Measurements from ENCODE around the gene TPSD1. TPM values are rescaled to one million over a fixed set of nuclear protein-coding genes. Genes with fewer than 3 reads are reported as not detected.

Gene TPSD1
- polyA plus RNA-seq, 1 of the 3 experiments (the other 2 are of a cell fraction), result not detected

DNA sequence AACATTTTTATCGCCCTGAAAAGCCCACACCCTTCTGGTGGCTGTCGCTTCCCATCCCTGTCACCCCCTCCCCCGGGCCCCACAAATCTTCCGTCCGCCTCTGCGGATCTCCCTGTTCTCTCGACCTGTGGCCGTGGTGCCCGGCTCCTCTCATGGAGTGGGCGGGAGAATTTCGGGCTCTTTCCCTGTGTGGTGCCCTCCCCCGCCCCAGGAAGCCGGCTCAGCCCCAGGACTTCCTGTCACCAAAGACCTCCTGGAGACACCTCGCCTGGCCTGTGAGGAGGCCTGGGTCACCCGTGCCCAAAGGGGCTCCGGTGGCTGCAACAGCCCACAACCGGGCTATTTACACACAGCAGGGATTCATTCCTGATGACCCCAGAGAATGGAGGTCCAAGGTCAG lies 27.4 kb downstream of the TPSD1 start:
- H3K9me3 ChIP-seq, result no peaks in the 10 kb centered on the region
- ChIA-PET POLR2A (no interaction called here), CTCF (interaction anchor here (1.4 kb wide), 1 partner anchor 52 kb away, joined by 3 read pairs; no protein-coding TSS in a partner anchor)
- no peak for TF ChIP-seq POLR2AphosphoS5 (IDR thresholded peaks at IDR 0.05; ENCODE audit: low read depth, low read length)
- no peak overlapping the region for H2AFZ ChIP-seq (ENCODE audit: low read depth)
- no peaks in the 10 kb centered on the region for H3F3A ChIP-seq (replicated peaks; ENCODE audit: insufficient read depth)
- H4K20me1 ChIP-seq (ENCODE audit: insufficient read depth), result no peaks in the 10 kb centered on the region
- WGBS (ENCODE audit: low lambda C conversion rate), result 37% methylated on average over 12 of the region's 17 CpGs
- no peak for DNase-seq
- peaks cover 0 to 7% of the 10 kb centered on the region in 2 experiments; a peak in 1 of 4 replicates for H3K4me1 ChIP-seq (ENCODE audit: control insufficient read depth in 1 of 2, insufficient read depth in 2 of 2, low read depth in 1 of 2, low read length in 1 of 2)
- no peak overlapping the region for H3K9ac ChIP-seq
- no peak overlapping the region for H3K4me3 ChIP-seq (ENCODE audit: low read depth in 2 of 2, low read length in 1 of 2)
- no peak overlapping the region for H3K27ac ChIP-seq (ENCODE audit: low read depth in 2 of 2, low read length in 1 of 2)
- no peaks in the 10 kb centered on the region for H3K79me2 ChIP-seq (ENCODE audit: insufficient read depth)
- H3K4me2 ChIP-seq, result no peak overlapping the region
- no peaks in the 10 kb centered on the region for H3K9me2 ChIP-seq
- no peaks in the 10 kb centered on the region for H3K36me3 ChIP-seq (replicated peaks in 1 of 2; ENCODE audit: control insufficient read depth in 1 of 2, insufficient read depth in 2 of 2, low read length in 1 of 2)
- peaks cover 90% of the 10 kb centered on the region for H3K27me3 ChIP-seq (ENCODE audit: insufficient read depth)

- no peak overlapping the region for H3K4me2 ChIP-seq
- no peak for TF ChIP-seq MXI1 (IDR thresholded peaks at IDR 0.05; ENCODE audit: low read depth, low read length)
- TF ChIP-seq TAF1 (IDR thresholded peaks at IDR 0.05; ENCODE audit: borderline replicate concordance, low read depth, low read length), result no peak
- TF ChIP-seq EZH2phosphoT487 (IDR thresholded peaks at IDR 0.05; ENCODE audit: borderline replicate concordance, low read depth), result no peak
- no peak for TF ChIP-seq POLR2AphosphoS5 (IDR thresholded peaks at IDR 0.05; ENCODE audit: low read depth, low read length)
- TF ChIP-seq, protein P1, sequence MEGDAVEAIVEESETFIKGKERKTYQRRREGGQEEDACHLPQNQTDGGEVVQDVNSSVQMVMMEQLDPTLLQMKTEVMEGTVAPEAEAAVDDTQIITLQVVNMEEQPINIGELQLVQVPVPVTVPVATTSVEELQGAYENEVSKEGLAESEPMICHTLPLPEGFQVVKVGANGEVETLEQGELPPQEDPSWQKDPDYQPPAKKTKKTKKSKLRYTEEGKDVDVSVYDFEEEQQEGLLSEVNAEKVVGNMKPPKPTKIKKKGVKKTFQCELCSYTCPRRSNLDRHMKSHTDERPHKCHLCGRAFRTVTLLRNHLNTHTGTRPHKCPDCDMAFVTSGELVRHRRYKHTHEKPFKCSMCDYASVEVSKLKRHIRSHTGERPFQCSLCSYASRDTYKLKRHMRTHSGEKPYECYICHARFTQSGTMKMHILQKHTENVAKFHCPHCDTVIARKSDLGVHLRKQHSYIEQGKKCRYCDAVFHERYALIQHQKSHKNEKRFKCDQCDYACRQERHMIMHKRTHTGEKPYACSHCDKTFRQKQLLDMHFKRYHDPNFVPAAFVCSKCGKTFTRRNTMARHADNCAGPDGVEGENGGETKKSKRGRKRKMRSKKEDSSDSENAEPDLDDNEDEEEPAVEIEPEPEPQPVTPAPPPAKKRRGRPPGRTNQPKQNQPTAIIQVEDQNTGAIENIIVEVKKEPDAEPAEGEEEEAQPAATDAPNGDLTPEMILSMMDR (IDR thresholded peaks at IDR 0.05), result no peak
- TF ChIP-seq CHD2 (IDR thresholded peaks at IDR 0.05; ENCODE audit: low read length, partially characterized antibody), result no peak
- no peak for TF ChIP-seq TCF12 (IDR thresholded peaks at IDR 0.05)
- no peak for TF ChIP-seq MEF2A (IDR thresholded peaks at IDR 0.05; ENCODE audit: borderline replicate concordance, low read depth)
- no peak for TF ChIP-seq FOXJ3 (CRISPR knock-in tag; IDR thresholded peaks at IDR 0.05)
- no peak for TF ChIP-seq RCOR1 (IDR thresholded peaks at IDR 0.05; ENCODE audit: low read length)
- TF ChIP-seq SIN3A (IDR thresholded peaks at IDR 0.05; ENCODE audit: borderline replicate concordance, low read depth, low read length), result no peak
- TF ChIP-seq PBX3 (IDR thresholded peaks at IDR 0.05), result no peak
- no peak for TF ChIP-seq MAX (IDR thresholded peaks at IDR 0.05; ENCODE audit: low read depth)
- no peak for TF ChIP-seq SMC3 (IDR thresholded peaks at IDR 0.05; ENCODE audit: low read depth, low read length)
- TF ChIP-seq, protein P2, sequence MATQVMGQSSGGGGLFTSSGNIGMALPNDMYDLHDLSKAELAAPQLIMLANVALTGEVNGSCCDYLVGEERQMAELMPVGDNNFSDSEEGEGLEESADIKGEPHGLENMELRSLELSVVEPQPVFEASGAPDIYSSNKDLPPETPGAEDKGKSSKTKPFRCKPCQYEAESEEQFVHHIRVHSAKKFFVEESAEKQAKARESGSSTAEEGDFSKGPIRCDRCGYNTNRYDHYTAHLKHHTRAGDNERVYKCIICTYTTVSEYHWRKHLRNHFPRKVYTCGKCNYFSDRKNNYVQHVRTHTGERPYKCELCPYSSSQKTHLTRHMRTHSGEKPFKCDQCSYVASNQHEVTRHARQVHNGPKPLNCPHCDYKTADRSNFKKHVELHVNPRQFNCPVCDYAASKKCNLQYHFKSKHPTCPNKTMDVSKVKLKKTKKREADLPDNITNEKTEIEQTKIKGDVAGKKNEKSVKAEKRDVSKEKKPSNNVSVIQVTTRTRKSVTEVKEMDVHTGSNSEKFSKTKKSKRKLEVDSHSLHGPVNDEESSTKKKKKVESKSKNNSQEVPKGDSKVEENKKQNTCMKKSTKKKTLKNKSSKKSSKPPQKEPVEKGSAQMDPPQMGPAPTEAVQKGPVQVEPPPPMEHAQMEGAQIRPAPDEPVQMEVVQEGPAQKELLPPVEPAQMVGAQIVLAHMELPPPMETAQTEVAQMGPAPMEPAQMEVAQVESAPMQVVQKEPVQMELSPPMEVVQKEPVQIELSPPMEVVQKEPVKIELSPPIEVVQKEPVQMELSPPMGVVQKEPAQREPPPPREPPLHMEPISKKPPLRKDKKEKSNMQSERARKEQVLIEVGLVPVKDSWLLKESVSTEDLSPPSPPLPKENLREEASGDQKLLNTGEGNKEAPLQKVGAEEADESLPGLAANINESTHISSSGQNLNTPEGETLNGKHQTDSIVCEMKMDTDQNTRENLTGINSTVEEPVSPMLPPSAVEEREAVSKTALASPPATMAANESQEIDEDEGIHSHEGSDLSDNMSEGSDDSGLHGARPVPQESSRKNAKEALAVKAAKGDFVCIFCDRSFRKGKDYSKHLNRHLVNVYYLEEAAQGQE (IDR thresholded peaks at IDR 0.05; ENCODE audit: low read depth, low read length), result no peak
- TF ChIP-seq FOSL2 (IDR thresholded peaks at IDR 0.05; ENCODE audit: borderline replicate concordance, low read depth), result no peak
- TF ChIP-seq RFX5 (IDR thresholded peaks at IDR 0.05; ENCODE audit: low read length), result no peak
- TF ChIP-seq NFIC (IDR thresholded peaks at IDR 0.05; ENCODE audit: borderline replicate concordance), result no peak
- TF ChIP-seq RAD21 (IDR thresholded peaks at IDR 0.05; ENCODE audit: low read length), result no peak
- no peak overlapping the region for H3K4me3 ChIP-seq (ENCODE audit: low read depth in 2 of 2, low read length in 1 of 2)
- no peak overlapping the region for H3K27ac ChIP-seq (ENCODE audit: low read depth in 2 of 2, low read length in 1 of 2)
- H3K9me3 ChIP-seq, result no peaks in the 10 kb centered on the region
- no peaks in the 10 kb centered on the region for H3F3A ChIP-seq (replicated peaks; ENCODE audit: insufficient read depth)
- no peaks in the 10 kb centered on the region for H3K9me2 ChIP-seq
- peaks cover 0 to 8% of the 10 kb centered on the region in 2 experiments; a peak in 1 of 4 replicates for H3K4me1 ChIP-seq (ENCODE audit: control insufficient read depth in 1 of 2, insufficient read depth in 2 of 2, low read depth in 1 of 2, low read length in 1 of 2)
- no peaks in the 10 kb centered on the region for H4K20me1 ChIP-seq (ENCODE audit: insufficient read depth)
- no peak overlapping the region for H3K9ac ChIP-seq
- no peaks in the 10 kb centered on the region for H3K36me3 ChIP-seq (replicated peaks in 1 of 2; ENCODE audit: control insufficient read depth in 1 of 2, insufficient read depth in 2 of 2, low read length in 1 of 2)
- WGBS (ENCODE audit: low lambda C conversion rate), result 37% methylated on average over 9 of the region's 16 CpGs
- peaks cover 90% of the 10 kb centered on the region for H3K27me3 ChIP-seq (ENCODE audit: insufficient read depth)
- H2AFZ ChIP-seq (ENCODE audit: low read depth), result no peak overlapping the region
- H3K79me2 ChIP-seq (ENCODE audit: insufficient read depth), result no peaks in the 10 kb centered on the region
- CTCF ChIA-PET, result interaction anchor here (0.6 to 1.4 kb wide), 4 partner anchors 17 to 335 kb away, joined by 3 read pairs; no protein-coding TSS in a partner anchor
- DNase-seq, result no peak
- POLR2A ChIA-PET, result no interaction called here
Measured at GRCh38 chr16:1283996-1284616, 28.2 kb downstream of the TPSD1 start.
